Fibroblast of skin of back (primary cell): Measurements from ENCODE around the gene EYS.
A peak's percentile ranks its signal among the peaks of the same experiment; 100 is the strongest.

Source experiments
- DNase-seq: peaks from one replicate; pipeline ENCODE4 v3.0.0-alpha.2; 2013

EYS gene

GRCh38 chr6:64807785-64808184 is 899.2 kb downstream of the EYS start:
- DNase-seq = no peak

- DNase-seq = no peak
Measured at GRCh38 chr6:64803470-64804166, 903.4 kb downstream of the EYS start.

GRCh38 chr6:64792534-64792933 is 914.5 kb downstream of the EYS start:
- DNase-seq = no peak

- DNase-seq = no peak
Measured at GRCh38 chr6:64789476-64789875, 917.5 kb downstream of the EYS start.

DNA sequence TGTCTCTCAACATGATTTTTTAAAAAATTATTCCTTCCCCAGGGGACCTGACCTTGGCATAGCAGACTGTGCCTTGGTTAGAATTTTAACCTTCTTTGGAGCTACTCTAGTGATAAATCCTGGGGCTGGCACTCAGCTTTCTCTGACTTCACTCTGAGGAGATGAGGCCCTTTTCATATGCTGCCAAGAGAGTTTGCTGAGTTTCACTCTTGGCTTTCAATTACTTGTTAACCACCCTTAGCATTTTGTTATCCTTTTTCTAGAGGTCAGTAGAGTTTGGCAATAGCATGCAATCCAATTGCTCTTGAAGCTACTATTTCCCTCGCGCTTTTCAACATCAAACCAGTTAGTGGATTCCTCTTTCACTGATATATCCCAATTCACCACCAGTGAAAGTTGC is 920.3 kb downstream of the EYS start:
- DNase-seq = no peak

DNA sequence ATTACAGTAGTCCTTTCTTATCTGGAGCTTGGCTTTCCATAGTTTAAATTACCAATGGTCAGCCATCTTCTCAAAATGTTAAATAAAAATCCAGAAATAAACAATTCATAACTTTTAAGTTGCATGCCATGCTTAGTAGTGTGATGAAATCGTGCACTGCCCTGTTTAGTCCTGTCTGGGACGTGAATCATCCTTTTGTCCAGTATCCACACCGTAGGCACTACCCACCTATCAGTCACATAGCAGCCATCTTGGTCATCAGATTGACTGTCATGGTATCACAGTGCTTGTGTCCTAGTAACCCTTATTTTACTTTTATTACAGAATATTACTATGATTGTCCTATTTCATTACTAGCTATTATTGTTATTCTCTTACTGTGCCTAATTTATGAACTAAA is 924.1 kb downstream of the EYS start:
- no peak for DNase-seq

DNA sequence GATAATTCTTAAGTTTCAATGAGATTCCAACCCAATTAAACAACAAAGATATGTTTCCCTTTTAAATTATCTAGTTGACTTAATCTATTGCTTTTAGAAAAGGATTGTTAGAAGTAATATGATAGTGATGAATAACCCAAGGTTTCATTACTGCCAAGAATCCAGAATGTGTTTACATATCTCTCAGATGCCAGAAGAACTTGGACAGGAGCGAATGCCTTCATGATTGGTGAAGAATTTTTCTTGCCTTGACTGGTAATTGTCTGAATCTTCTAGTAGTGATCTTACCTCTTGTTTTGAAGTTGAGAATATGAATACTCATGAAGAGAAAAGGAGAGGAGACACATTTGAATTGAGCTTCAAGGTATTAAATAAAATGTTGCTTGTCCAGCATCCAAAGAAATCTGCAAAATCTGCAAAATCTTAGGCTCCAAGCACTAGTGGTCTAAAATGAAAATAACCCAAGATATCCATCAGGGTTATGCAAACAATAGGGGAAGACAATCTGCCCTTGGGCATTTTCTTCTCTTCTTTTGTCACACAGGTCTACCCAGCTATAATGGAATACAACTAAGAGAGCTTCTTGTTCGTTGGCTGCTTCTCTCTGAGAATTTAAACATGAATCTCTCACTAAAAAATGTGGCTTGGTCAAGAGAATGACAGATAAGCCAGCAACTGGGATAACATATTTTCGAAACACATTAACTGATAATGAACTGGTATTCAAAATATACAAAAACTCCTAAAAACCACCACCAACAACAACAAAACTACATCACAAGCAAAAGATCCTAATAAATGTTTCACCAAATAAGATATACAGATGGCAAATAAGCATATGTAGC is 928.9 kb downstream of the EYS start:
- no peak for DNase-seq

DNA sequence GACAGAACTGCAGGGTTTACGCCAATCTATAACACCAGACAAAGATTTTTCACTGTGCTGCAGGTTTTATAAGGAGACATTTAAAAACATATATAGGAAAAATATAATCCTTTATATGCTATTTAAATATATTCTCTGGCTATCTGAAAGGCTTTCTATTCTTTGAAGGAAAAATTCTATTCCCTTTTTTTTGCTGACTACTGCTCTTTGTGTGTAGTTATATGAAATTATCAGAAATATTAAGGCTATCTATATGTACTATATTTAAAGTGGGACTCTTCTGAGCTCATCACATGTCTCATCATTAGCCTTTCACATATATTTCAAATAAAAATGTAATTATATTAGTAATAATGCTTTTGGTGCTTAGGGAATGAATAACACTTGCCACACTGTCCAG is 930.7 kb downstream of the EYS start:
- no peak for DNase-seq

DNA sequence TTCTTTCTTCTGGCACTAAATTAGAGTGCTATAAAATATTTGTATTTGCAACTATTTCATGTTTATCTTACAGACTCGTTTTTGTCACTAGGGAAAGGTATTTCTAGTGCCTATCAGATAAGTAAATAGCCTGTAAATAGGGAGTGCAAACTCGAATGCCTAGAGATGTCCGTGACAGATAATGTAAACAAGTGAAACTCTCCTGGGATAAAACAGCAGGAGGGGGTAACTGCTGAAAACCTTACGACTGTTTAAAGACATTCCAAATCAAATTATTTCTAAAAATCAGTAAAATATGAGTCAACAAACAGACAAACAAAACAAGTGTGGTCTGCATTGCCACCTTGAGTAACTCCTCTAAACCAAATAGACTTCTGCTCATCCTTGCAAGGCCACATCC is 932.1 kb downstream of the EYS start:
- DNase-seq = no peak

- no peak for DNase-seq
Measured at GRCh38 chr6:64750910-64751309, 956.1 kb downstream of the EYS start.

DNA sequence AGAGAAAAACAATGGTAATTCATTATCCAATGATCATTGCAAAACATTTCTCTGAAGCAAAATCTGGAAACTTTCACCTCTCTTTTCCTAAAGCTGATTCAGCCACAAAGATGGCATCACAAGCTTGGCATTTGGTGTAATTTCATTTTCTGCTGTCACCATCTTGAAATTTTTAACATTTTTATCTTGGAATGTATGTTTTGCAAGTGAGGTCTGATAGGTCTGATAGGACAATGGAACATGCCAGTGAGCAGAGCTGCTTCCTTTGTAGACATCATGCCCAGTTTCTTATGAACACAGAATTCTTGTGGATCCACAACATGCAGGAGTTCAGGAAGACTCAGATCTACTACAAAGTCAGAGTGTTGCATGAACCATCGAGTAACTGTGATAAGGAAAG is 969.6 kb downstream of the EYS start:
- DNase-seq = no peak

DNA sequence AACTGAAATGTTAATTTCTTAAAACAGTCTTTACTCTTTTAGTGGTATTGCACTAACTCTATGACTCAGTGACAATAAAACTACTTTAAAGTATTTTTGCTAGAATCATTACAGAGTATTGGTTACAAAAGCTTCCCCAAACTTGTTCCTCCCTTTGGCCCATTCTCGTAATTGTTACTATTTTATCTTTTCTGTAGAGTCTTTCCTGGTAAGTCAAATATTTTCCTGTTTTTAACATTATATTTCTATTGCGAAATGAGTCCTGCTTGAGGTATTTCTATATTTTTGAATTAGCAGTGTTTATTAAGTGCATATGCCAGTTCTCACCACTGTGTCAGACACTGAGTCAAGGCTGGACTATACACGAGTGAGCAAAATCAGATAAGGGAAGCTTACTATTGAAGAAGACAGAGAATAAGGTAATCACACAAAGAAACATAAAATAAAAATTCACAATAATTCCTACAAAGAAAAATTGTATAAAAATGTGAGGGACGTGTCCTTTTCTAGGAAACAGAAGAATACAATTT is 970.5 kb downstream of the EYS start:
- DNase-seq = no peak

- DNase-seq = no peak
Measured at GRCh38 chr6:64733433-64733832, 973.6 kb downstream of the EYS start.

DNA sequence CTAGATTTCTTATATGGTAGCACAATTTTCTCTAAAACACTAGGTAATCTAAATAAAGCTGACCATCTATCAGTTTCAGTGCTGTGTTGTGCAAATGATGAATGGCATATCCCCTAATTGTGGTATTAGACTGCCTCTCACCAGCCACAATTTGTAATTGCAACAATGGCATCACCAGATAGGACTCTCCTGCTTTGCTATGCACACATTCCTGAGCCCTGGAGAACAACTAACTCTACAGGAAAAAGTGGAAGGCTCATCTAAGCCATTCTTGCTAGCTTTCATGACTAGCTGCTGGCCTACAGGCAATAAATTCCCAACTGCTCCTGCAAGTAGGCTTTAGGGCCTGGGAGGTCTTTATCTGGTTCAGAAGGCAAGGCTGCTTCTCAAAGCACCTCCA is 974.1 kb downstream of the EYS start:
- DNase-seq = peak; percentile 5

GRCh38 chr6:64729522-64729921 is 977.5 kb downstream of the EYS start:
- DNase-seq = no peak

- no peak for DNase-seq
Measured at GRCh38 chr6:64727075-64727474, 980.0 kb downstream of the EYS start.

GRCh38 chr6:64724091-64724490 is 982.9 kb downstream of the EYS start:
- no peak for DNase-seq

GRCh38 chr6:64723327-64724058 is 983.5 kb downstream of the EYS start:
- no peak for DNase-seq

DNA sequence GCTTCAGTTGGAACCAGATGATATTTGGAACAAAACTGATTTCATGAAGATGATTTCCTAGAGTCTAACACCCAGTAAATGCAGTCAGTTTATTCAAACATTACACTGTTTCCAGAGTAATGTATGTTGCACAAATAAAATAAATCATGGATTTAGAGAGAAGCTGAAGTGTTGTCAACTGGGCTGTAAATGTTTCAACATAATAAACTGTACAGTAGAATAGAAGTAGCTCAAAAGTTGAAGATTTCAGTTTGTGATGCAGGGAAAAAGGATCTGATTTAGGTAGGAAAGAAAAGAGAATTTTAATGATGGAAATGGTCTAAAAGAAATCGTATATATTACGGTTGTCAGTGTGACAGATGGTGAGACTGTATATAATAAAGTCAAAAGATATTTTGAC is 985.2 kb downstream of the EYS start:
- DNase-seq = no peak

- no peak for DNase-seq
Measured at GRCh38 chr6:64717281-64717680, 989.7 kb downstream of the EYS start.

DNA sequence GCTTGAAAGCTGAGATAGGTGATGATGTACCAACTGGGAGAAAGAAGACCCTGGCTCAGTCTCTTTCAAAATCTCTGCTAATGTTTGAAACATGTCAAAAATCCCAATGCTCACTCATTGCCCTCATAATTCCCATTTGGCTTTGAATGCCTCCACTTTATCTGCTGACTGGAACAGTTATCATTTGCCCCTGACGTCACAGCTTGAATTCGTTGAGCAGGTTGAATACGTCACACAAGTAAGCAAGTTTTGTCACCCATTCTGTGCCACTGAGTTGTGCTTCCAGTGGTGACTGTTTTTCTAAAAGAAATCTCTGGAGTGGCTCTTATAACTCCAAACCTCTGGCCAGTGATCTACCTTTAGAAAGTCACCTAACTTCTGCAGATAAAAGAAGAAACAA is 991.4 kb downstream of the EYS start:
- DNase-seq = no peak

DNA sequence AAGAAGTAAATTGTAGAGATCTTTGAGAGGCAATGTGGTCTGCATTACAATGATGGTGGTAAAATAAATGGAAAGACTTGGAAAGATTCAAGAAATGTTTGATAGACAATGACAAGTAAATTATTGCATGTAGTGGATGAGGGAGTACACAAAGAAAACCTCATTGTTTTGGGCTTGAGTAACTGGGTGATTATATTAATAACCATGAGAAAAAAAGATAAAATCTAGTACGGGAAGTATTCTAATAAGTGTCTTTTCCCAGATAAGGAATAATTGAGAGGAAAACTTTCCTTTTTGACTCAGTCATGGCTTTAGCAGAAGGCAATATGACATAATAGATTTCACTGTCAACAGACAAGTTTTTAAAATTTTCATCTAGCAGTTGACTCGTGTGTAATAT is 993.0 kb downstream of the EYS start:
- no peak for DNase-seq

GRCh38 chr6:64713175-64713574 is 993.9 kb downstream of the EYS start:
- no peak for DNase-seq
